HG02943 (cell line): Measurements from ENCODE around the gene NOP10.
"Not testable (repeated sequence)": the region's sequence is repeated elsewhere in the genome, so short reads cannot be mapped to it uniquely, and the experiment has no call there.

Experiments
- ATAC-seq: cut with Tn5 transposase; IDR thresholded peaks from one replicate; pipeline ENCODE4 v1.9.1; 2021; ENCODE audit warnings: mild to moderate bottlenecking, low read depth, moderate library complexity; ENCODE audit not compliant: unreplicated experiment

NOP10 gene

DNA sequence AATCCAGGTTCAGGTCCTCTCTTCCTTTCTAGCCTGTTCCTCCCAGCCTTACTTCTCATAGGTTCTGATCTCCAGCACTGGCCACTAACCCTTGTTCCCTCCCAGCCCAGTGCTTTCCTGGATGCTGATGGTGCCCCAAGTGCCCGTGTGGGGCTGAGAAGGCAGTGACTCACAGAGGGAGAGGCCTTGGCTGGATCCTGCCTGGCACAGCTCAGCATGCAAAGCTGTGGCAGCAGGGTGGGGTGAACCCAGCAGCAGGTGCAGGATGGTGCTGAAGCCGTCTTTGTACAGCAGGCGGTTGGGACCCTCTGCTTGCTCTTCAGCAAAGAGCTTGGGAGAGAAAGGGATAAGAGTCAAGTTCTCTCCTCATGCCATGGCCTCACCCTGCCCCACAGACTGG lies 16.5 kb upstream of the NOP10 start:
- no peak for ATAC-seq

DNA sequence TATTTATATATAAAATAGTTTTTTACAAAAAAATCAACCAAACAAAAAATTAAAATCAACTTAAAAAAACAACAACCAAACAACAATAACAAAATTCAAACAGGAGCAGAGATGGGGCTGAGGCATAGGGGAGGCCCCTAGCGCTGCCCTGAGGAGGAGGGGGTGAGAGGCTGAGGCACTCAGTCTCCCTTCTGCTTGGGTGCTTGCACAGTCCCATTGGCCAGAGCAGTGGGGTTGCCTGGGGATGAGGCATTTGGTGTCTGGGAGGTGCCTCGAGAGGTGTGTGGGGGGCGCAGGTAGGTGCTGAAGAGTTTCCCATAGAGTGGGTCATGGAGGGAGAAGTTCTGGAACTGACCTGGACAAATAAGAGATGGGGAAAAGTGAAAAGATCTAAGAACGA lies 16.0 kb upstream of the NOP10 start:
- no peak for ATAC-seq

DNA sequence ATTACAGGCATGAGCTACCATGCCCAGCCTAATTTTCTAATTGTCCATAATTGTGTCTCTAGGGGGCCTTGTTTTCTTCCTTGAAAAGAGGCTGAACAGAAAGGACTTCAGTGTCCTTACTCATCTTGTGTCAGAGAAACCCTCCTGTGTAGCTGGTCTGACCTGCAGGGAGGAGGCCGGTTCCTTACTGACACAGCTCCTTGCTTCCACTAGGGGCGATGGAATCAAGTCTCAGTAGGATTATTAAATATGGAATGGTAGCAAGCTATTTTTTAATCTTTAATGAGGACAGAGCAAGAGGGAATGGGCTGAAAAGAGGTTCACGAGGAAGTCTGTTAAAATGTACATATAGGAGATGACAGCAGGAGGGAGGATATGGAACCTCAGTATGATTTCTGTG lies 15.4 kb upstream of the NOP10 start:
- ATAC-seq: no peak

DNA sequence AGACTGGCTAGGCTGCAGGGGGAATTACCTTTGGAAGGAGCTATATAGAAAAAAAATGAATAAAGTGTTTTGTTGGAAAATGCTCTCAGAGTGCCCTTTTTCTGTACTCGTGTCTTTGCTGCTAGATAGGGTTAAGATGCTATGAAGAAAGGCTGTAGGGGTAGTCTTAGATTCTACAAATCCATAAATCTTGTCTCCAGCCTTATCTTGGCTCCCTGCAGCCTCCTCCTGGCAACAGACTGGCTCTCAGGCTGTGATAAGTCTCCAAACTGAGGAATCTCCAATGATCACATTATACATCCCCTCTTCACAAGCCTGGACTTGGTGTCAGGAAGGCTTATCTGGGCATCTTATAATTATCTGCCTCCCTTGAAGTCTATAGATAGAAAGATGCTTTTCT lies 14.7 kb upstream of the NOP10 start:
- no peak for ATAC-seq

DNA sequence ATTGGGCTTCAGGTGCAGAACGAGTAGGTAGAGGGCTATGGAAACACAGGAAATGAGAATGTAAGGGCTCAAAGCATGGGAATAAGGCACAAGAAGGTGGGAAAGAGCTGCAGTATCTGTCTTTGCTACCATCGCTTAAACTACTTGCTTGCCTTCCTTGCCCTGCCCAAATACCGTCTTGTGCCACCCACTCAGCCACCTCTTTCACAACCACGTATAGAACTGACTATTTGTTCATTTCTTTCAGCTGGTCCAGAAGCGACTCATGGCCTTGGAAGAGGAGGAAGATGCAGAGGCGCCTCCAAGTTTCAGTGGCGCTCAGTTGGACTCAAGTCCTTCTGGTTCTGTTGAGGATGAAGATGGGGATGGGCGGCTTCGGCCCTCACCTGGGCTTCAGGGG lies 12.3 kb upstream of the NOP10 start:
- ATAC-seq: no peak

DNA sequence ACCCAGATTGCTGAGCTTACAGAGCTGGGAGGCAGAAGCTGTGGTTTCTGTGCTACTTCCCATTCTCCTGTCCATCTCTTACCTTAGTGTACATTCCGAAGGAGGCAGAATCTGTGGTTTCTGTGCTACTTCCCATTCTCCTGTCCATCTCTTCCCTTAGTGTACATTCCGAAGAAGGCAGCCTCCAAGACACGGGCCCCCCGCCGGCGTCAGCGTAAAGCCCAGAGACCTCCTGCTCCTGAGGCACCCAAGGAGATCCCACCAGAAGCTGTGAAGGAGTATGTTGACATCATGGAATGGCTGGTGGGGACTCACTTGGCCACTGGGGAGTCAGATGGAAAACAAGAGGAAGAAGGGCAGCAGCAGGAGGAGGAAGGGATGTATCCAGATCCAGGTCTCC lies 11.3 kb upstream of the NOP10 start:
- ATAC-seq: no peak

DNA sequence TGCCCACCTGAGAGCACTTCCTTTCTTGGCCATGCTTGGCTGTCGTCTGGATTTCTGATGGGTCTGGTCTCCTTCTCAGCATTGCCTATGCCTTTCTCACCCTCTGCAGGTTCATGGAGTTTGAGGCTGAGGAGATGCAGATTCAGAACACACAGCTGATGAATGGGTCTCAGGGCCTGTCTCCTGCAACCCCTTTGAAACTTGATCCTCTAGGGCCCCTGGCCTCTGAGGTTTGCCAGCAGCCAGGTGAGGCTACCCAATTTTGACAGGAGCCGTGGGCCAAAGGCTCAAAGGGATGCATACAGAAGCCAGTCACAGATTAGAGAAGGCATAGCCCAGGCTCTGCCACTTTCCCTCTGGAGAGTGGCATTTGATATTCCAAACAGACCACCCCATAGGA lies 10.7 kb upstream of the NOP10 start:
- no peak for ATAC-seq

DNA sequence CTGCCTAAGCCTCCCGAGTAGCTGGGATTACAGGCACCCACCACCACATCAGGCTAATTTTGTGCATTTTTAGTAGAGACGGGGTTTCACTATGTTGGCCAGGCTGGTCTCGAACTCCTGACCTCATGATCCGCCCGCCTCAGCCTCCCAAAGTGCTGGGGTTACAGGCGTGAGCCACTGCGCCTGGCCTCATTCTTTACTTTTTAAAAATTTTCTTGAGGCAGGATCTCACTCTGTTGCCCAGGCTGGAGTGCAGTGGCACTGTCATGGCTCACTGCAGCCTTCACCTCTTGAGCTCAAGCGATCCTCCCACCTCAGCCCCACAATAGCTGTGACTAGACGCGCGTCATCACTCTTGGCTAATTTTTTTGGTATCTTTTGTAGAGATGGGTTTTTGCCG lies 10.1 kb upstream of the NOP10 start:
- not testable (repeated sequence) for ATAC-seq

DNA sequence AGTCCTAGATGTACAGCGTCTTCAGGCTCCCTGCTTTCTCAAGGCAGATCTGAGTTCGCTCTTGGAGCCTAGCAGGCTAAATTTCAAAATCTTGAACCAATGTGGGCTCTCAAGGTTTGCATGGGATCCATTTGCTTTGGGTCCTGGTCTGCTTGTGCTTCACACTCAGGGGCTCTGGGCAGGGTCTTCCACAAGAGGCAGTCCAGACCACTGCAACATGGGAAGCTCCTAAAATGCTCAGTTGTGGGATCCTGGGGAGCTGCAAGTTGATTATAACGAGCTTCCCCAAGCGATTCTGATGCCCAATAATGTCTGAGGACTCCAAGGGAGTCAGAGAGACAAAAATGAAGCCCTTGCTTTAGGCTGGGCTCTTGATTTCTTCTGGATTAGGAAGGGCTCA lies 6.8 kb upstream of the NOP10 start:
- no peak for ATAC-seq

DNA sequence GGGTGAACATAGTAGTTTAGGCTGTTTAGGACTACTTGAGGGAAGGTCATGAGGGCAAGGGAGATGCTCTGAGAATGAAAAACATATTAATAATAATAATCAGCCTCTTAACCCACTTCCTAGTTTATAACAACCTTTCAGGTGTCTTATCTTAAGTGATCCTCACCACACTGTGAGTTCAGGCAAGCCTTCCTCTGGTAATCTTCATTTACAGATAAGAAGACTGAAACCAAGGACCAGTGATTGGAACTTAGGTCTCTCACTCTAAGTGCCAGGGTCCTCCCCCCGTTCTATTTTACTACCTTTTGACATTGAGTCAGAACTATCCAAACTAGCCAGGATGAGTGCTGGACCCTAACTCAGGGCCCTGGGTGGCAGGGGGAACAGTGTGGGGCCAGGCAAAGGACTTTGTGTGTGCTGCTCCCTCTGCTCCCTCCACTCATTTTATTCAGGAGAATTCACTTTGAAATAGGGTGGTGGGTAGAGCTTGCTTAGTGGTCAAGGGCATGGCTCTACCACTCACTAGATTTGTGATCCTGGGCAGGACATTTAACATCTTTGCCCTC lies 5.9 kb upstream of the NOP10 start:
- no peak for ATAC-seq

DNA sequence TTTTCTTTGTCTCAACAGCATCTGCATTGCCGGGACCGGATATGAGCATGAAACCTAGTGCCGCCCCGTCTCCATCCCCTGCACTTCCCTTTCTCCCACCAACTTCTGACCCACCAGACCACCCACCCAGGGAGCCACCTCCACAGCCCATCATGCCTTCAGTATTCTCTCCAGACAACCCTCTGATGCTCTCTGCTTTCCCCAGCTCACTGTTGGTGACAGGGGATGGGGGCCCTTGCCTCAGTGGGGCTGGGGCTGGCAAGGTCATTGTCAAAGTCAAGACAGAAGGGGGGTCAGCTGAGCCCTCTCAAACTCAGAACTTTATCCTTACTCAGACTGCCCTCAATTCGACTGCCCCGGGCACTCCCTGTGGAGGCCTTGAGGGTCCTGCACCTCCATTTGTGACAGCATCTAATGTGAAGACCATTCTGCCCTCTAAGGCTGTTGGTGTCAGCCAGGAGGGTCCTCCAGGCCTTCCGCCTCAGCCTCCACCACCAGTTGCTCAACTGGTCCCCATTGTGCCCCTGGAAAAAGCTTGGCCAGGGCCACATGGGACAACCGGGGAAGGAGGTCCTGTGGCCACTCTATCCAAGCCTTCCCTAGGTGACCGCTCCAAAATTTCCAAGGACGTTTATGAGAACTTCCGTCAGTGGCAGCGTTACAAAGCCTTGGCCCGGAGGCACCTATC lies 5.2 kb upstream of the NOP10 start:
- no peak for ATAC-seq

DNA sequence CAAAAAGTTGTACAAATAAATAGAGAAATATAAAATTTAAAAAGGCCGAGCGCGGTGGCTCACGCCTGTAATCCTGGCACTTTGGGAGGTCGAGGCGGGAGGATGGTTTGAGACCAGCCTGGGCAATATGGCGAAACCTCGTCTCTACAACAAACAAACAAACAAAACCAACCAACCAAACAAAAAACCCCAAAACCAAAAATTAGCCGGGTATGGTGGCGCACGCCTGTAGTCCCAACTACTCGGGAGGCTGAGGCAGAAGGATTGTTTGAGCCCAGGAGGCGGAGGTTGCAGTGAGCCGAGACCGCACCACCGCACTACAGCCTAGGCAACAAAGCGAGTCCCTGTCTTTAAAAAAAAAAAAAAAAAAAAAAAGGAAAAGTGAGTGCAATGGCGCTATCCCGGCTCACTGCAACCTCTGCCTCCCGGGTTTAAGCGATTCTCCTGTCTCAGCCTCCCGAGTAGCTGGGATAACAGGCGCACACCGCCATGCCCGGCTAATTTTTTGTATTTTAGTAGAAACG lies 661 bp downstream of the NOP10 start:
- ATAC-seq: not testable (repeated sequence)

DNA sequence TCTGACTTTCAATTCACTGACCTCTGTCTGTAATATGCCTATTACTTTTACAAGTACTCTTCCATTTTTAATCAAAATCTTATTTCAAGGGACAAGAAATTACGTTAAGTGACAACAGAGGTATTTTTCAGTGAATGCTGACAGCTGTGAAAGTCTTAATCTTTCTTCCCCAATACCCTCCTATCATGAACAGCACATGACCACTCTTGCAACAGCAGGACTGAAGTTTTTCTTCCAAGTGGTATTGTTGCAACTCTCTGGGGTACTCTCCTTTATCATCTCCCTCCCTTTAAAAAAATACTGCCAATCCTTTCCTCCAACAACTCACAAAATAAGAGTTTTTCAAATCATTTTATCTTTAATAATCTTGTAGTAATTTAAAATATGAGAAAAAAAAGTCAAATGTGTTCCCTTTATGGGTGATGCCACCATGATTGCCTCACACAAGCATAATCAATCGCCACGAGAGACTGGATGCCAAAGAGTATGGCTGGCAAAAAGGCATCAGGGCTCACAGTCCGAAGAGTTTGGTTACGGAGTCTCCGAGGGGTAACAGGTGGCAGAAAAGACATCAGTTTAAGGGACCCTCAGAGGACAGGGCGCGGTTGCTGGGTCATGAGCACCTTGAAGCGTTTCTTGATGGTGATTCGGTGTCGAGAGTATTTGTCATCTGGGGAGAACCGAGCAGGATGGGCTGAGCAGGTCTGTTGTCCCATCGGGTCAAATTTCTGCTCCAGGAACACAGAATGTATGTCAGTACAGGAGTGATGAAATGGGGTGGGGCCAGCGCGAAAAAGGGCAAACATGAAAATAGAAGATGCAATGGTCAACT lies 1.3 kb downstream of the NOP10 start:
- ATAC-seq: no peak

DNA sequence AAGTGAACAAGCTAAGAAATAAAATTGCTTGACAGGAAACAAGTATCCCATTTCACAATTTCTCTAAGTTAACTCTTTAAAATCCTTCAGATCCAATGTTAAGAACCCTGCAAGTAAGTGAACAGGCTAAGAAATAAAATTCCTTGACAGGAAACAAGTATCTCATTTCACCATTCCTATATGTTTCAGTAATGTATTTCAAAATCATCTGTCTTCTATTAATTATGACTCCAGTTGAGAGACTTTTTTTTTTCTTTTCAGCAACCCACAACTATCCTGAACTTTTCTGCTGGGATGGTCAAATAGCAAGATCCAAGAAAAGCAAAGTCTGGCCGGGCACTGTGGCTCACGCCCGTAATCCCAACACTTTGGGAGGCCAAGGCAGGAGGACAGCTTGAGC lies 3.0 kb downstream of the NOP10 start:
- ATAC-seq: no peak

DNA sequence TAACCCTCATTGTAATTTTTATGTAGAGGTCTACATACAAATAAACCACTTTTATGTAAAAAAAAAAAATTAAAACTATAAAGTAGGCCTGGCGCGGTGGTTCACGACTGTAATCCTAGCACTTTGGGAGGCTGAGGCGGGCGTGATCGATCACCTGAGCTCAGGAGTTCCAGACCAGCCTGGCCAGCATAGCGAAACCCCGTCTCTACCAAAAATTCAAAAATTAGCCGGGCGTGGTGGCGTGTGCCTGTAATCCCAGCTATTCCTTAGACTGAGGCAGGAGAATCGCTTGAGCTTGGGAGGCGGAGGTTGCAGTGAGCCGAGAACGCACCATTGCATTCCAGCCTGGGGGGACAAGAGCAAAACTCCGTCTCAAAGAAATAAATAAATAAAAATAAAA lies 4.6 kb downstream of the NOP10 start:
- no peak for ATAC-seq

DNA sequence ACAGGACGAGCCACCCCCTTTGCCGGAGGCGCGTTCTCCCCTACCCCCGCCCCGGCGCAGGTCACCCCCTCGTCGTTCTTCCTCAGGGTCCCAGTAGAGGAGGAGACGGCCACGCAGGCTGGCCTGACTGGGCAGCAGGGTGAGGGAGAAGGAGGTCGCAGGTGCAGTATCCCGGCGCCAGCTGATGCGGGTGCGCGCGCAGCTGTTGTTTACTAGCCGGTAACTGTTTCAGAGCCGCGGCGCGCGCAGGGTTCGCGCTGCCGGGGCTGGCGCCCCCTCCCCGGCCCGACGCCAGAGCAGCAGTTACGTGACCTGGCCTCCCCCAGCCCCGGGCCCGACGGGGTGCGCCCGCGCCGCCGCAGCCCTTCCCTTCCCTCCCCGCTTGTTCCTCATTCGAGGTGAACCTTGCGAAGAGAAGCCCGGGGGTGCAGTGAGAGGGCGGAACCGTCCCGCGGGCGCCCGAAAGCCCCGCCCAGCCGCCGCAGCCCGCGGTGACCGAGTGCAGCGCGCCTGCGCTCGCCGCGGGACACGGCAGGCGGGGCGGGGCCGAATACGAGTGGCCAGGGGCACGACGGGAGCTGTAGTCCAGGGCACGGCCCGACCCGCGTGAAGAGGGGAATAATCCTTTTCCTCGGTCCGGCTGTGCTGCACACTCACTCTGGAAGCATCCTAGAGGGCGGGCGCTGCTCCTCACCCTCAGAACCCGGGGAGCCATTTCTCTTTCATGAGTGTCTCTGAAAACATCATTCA lies 5.2 kb downstream of the NOP10 start, which contains the start of gene SLC12A6:
Gene SLC12A6 (minus strand): TSS at position 225 of the 750 bp plus-strand sequence. CDS start 1,101 bp downstream, outside the sequence.
- ATAC-seq: peak; percentile 72

DNA sequence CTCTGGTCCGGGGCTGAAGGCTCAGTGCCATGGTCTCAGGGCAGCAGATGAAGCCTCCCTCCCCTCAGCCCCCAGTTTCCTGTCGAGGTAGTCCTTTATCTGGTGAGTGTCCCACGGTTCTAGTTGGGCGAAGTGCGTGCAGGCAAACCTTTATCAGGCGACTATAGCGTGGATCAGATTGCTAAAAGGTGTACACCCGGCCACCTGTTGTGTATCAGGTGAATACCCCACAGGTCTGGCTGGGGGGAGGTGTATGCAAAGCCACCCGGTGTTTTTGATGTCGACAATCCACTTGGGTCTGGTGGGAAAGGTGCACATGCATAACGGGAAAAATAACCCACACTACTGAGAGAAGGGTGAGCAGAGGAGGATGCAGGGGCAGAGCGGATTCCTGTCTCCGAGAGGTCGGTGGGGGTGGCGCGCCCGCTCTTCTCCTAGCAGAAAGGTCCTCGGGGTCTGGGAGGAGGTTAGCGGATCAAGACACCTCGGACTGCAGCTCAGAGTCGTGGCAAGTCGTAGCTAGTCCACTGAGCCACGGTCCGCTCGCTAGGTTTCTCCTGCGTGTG lies 5.9 kb downstream of the NOP10 start:
- ATAC-seq: peak; percentile 5

DNA sequence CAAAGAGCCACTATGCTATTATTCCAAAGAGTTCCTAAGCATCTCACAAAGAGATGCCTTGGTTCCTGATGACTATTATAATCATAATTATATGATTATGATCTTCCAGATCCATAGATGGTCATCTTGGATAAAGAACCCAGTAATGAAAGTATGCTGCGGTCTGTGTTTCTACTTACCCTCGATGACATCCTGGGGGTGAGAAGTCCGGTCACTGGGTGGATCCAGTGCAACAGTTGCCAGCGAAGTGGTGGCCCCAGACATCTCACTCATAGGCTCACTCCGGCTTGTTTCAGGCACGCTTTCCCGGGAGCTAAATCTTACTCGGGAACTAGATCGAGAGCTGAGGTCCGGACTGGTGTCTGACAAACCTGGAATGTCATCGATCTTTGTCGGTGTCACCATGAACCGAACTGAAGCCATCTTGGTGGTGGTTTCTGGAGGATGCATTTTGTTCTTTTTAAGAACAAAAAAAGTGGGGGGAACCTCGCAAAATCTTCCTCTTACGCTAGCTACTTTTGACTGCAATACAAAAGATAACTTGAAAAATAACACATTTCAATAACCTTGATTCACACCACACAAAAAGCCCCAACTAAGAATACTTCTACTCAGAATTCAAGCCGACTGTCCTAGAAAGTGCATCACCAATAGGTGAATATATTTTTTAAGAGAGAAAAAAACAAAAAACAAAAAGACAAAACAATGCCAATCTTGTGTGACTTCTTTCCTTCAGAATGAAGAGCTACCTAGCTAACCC lies 6.5 kb downstream of the NOP10 start:
- ATAC-seq: no peak

DNA sequence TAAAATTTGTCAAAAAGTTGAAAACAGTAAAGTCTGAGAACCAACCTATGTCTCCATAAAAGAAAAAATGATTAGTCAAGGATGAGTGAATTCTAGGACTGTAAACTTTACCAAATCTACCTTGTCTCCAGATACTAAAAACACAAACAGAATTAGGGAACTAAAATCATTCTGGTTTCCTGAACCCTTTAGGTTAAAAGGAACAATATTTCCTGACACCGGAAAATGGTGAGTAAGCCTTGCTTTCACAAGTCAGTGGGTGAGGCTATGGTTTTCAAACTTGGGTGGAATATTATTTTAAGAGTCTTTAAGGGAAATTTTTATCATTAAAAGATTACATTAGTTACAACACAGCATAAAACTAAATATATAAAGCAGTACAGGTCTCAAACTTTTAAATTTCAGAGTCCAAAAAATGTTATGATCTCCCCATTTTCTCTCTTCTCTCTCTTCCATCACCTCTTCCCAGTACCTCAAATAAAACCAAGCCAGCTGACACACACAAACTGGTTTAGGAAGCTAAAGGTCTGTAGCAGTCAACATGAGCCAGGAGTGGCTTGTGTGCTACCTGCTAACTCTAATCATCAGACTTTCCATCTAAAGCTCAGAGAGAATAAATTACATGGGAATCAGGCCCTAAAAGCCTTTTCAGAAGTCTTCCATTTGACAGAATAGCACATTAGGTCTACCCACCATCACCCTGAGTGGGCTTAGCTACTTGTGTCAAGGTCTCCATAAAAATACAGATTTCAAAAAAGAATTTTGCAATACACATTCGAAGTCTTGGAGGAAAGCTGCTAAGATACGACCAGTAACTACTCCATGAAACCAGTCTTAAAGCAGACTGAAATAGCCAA lies 7.5 kb downstream of the NOP10 start:
- no peak for ATAC-seq
